Measurements from ENCODE around the gene MYBPC3. TPM values are rescaled to one million over a fixed set of nuclear protein-coding genes. Genes with fewer than 3 reads are reported as not detected.

MYBPC3 gene
- total and polyA plus RNA-seq, 11 donors: 425 to 3,074 (median 1,842) TPM

DNA sequence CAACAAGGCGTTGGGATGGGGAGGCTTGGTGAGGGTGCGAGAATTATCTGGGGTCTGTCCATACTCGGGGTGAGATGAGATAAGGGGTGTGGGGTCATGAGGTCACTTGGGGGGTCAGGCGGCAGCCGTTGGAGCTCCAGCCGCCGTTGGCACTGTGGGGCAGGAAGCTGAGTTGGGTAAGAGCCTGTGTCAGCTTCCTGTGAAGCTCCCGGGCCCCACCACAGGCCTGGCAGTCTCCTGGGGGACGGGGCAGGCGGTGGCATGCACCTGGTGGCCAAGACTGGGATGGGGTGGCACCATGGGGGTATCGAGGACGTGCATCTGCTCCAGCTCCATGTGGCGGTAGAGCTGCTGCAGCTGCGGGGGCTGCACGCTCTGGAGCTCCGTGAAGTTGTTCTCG lies 7.1 kb upstream of the MYBPC3 start:
- no peak overlapping the region for H3K27ac ChIP-seq
- peak in 3 of 5 donors; percentile 10 to 29 (median 21) for DNase-seq
- H3K4me3 ChIP-seq: no peak overlapping the region
- ATAC-seq: no peak
- peaks cover 0 to 7% (median 0%) of the 10 kb centered on the region in 9 donors for H3K36me3 ChIP-seq
- TF ChIP-seq, protein P1, sequence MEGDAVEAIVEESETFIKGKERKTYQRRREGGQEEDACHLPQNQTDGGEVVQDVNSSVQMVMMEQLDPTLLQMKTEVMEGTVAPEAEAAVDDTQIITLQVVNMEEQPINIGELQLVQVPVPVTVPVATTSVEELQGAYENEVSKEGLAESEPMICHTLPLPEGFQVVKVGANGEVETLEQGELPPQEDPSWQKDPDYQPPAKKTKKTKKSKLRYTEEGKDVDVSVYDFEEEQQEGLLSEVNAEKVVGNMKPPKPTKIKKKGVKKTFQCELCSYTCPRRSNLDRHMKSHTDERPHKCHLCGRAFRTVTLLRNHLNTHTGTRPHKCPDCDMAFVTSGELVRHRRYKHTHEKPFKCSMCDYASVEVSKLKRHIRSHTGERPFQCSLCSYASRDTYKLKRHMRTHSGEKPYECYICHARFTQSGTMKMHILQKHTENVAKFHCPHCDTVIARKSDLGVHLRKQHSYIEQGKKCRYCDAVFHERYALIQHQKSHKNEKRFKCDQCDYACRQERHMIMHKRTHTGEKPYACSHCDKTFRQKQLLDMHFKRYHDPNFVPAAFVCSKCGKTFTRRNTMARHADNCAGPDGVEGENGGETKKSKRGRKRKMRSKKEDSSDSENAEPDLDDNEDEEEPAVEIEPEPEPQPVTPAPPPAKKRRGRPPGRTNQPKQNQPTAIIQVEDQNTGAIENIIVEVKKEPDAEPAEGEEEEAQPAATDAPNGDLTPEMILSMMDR (IDR thresholded peaks at IDR 0.05): no peak
- no peak for TF ChIP-seq POLR2A (IDR thresholded peaks at IDR 0.05)
- no peaks in the 10 kb centered on the region for H3K27me3 ChIP-seq
- intact Hi-C loops (cut with DNase I): loop anchor here in 6 of 10 donors (5.0 to 10.0 kb wide), 10 partner anchors 72 to 475 kb away; partner anchors contain the start of genes NR1H3 (in 2 of the 6), ARFGAP2 (in 1 of the 6) and MADD (in 1 of the 6)
- 70 to 74% (median 73%) methylated on average over 10 to 17 of the region's 17 CpGs for WGBS, 4 donors
- H3K4me1 ChIP-seq: peaks cover 0 to 38% (median 4%) of the 10 kb centered on the region in 12 donors
- no peaks in the 10 kb centered on the region for H3K9me3 ChIP-seq

- Histone ChIP-seq H3K36me3 (peaks cover 0 to 8% (median 0%) of the 10 kb centered on the region in 9 donors), H3K4me3 (no peak overlapping the region), H3K27ac (no peak overlapping the region), H3K9me3 (no peaks in the 10 kb centered on the region), H3K27me3 (no peaks in the 10 kb centered on the region), H3K4me1 (peaks cover 0 to 38% (median 5%) of the 10 kb centered on the region in 12 donors)
- ATAC-seq: no peak
- no peak for TF ChIP-seq POLR2A (IDR thresholded peaks at IDR 0.05)
- TF ChIP-seq, protein P1 (IDR thresholded peaks at IDR 0.05): no peak
- DNase-seq: peak in 2 of 5 donors; percentile 10 to 25
- WGBS, 4 donors: 82 to 91% (median 84%) methylated on average over 7 of the region's 7 CpGs
- intact Hi-C loops (cut with DNase I): loop anchor here in 6 of 10 donors (5.0 to 10.0 kb wide), 10 partner anchors 72 to 474 kb away; partner anchors contain the start of genes NR1H3 (in 2 of the 6), ARFGAP2 (in 1 of the 6) and MADD (in 1 of the 6)
Measured at GRCh38 chr11:47359162-47359561, 6.7 kb upstream of the MYBPC3 start.

GRCh38 chr11:47358731-47359051 lies 6.2 kb upstream of the MYBPC3 start:
- intact Hi-C loops (cut with DNase I): loop anchor here in 6 of 10 donors (5.0 to 10.0 kb wide), 10 partner anchors 71 to 474 kb away; partner anchors contain the start of genes NR1H3 (in 2 of the 6), ARFGAP2 (in 1 of the 6) and MADD (in 1 of the 6)
- H3K36me3 ChIP-seq: peaks cover 0 to 10% (median 0%) of the 10 kb centered on the region in 9 donors
- no peaks in the 10 kb centered on the region for H3K27me3 ChIP-seq
- DNase-seq (peak in 1 of 5 donors; percentile 22), ATAC-seq (no peak)
- H3K27ac ChIP-seq: no peak overlapping the region
- no peak overlapping the region for H3K4me3 ChIP-seq
- TF ChIP-seq POLR2A (IDR thresholded peaks at IDR 0.05): no peak
- TF ChIP-seq, protein P1 (IDR thresholded peaks at IDR 0.05): no peak
- H3K4me1 ChIP-seq: peaks cover 0 to 42% (median 5%) of the 10 kb centered on the region in 12 donors
- WGBS, 4 donors: 80 to 86% (median 83%) methylated on average over 14 of the region's 14 CpGs
- no peaks in the 10 kb centered on the region for H3K9me3 ChIP-seq

DNA sequence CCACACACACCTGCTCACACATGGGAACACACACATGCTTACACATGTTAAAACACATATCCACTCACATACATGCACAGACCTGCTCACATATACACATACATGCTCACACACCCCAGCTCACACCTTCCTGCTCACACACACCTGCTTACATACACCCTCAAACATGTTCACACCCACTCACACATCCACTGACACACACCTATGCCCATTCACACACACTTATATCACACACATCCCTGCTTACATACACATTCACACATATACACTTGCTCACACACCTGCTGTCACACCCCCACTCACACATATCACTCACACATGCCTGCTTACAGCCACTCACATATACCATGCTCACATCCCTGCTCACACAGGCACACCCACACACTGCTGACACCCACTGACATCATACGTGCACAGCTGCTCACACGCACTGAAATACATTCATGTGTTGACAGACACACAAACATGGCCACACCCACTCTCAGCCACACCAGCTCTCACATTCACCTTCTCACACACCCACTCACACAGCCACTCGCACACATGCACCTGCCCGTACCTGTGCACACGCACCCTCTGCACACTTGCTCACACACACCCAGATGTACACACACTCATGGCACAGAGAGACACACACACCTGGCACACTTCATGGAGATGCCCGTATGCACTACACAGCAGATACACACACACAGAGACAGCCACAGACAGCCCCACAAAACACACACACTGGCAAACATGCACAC lies 5.7 kb upstream of the MYBPC3 start:
- 90 to 94% (median 92%) methylated on average over 6 of the region's 6 CpGs for WGBS, 4 donors
- TF ChIP-seq, protein P1 (IDR thresholded peaks at IDR 0.05): no peak
- no peak for TF ChIP-seq POLR2A (IDR thresholded peaks at IDR 0.05)
- Histone ChIP-seq H3K4me1 (peaks cover 0 to 44% (median 6%) of the 10 kb centered on the region in 12 donors), H3K4me3 (no peak overlapping the region), H3K27ac (no peak overlapping the region), H3K27me3 (no peaks in the 10 kb centered on the region), H3K9me3 (no peaks in the 10 kb centered on the region), H3K36me3 (peaks cover 0 to 10% (median 0%) of the 10 kb centered on the region in 9 donors)
- intact Hi-C loops (cut with DNase I): loop anchor here in 6 of 10 donors (5.0 to 10.0 kb wide), 10 partner anchors 71 to 473 kb away; partner anchors contain the start of genes NR1H3 (in 2 of the 6), ARFGAP2 (in 1 of the 6) and MADD (in 1 of the 6)
- ATAC-seq (no peak), DNase-seq (peak in 1 of 5 donors; percentile 23)
